Activated CD4-positive, alpha-beta memory T cell treated with anti-CD3 and anti-CD28 coated beads, Interleukin-2, amount 10 ng/mL, durations not matched to agents 7 days and 5 days (primary cell): ENCODE results near the gene AP1M1. TPM values are rescaled to one million over a fixed set of nuclear protein-coding genes. Genes with fewer than 3 reads are reported as not detected.

Source experiments
- CTCF ChIA-PET: fragments of 350-600 bp; sonication (Branson Sonifier 250); formaldehyde crosslinking; loops from one replicate; lab custom pipeline; 2021; ENCODE audit warnings: antibody characterized with exemption, inconsistent platforms; lab: Charles Lee
- POLR2A ChIA-PET: fragments of 350-600 bp; sonication (Branson Sonifier 250); formaldehyde crosslinking; loops from one replicate; lab custom pipeline; 2021; ENCODE audit warnings: antibody characterized with exemption; lab: Charles Lee
- DNase-seq: peaks from one replicate; pipeline ENCODE4 v3.0.0-alpha.2; 2020
- H3K27ac Mint-ChIP-seq: one replicate; pipeline ENCODE4 v1.8.0; 2021; ENCODE audit warnings: mild to moderate bottlenecking, mixed read lengths
- H3K27me3 Mint-ChIP-seq: one replicate; pipeline ENCODE4 v1.8.0; 2021; ENCODE audit warnings: mixed read lengths
- H3K36me3 Mint-ChIP-seq: one replicate; pipeline ENCODE4 v1.8.0; 2021; ENCODE audit warnings: low read depth, mixed read lengths
- H3K4me1 Mint-ChIP-seq: one replicate; pipeline ENCODE4 v1.8.0; 2021; ENCODE audit warnings: mixed read lengths
- H3K4me3 Mint-ChIP-seq: one replicate; pipeline ENCODE4 v1.8.0; 2021; ENCODE audit warnings: mild to moderate bottlenecking, mixed read lengths
- H3K9me3 Mint-ChIP-seq: one replicate; pipeline ENCODE4 v1.8.0; 2021; ENCODE audit warnings: mixed read lengths
- total RNA-seq, 2 experiments: library from RNA; stranded (reverse); gene quantifications; one replicate each; pipeline ENCODE4 v1.2.3, GENCODE V29; 2021

The AP1M1 gene
- total RNA-seq, 2 experiments from 2014 or later, result 131 to 151 TPM

DNA sequence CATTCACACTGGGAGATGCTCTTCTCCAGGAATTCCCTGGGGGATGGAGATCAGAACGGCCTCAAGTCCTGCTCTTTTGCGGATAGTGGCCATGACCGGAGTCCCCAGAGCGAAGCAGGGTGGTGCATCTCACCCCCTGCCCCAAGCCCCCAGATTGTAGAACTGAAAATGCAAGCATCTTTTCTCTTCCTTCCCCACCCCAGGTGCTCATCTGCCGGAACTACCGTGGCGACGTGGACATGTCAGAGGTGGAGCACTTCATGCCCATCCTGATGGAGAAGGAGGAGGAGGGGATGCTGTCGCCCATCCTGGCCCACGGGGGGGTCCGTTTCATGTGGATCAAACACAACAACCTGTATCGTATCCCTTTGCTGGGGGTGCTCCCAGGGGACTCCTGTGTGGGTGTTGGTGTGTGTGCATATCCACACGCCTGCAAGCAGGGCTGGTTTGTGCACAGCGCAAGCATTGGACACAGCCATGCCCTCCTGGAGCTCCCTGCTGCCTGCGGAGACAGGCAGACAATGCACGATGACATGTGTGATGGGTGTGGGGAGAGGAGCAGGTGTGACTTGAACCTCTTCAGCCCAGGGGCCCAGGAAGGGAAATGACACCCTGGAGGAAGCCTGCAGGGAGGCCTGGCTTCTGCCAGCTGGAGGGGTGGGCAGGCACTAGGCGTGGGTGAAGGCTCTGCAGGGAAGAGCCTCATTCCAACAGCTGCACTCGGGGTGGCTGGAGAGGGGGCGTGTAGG, 5.7 kb downstream of the AP1M1 start:
- POLR2A ChIA-PET, result interaction anchor here (1.1 to 1.2 kb wide), 2 partner anchors 14 to 17 kb away, joined by 3 read pairs; no protein-coding TSS in a partner anchor
- CTCF ChIA-PET, result no interaction called here
- H3K27me3 Mint-ChIP-seq, result no peaks in the 10 kb centered on the region
- H3K27ac Mint-ChIP-seq, result no peak overlapping the region
- no peak for DNase-seq
- peaks cover 59% of the 10 kb centered on the region for H3K4me1 Mint-ChIP-seq
- peaks cover 62% of the 10 kb centered on the region for H3K36me3 Mint-ChIP-seq
- H3K4me3 Mint-ChIP-seq, result no peak overlapping the region
- no peaks in the 10 kb centered on the region for H3K9me3 Mint-ChIP-seq

DNA sequence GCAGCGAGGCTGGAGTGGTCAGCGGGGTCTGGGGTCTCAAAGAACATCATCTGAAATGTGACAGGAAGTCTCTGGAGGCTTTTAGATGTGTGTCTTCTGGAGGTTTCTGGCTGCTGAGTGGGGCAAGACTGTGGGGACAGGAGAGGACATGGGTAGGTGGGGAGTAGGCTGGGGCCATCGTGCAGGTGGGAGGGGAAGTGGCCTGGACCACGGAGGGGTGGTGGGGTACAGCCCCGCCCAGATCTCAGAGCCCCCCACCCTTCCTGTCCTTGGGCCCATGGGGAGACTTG, 6.2 kb downstream of the AP1M1 start:
- CTCF ChIA-PET, result interaction anchor here (1.6 kb wide), 1 partner anchor 183 kb away, joined by 4 read pairs; no protein-coding TSS in a partner anchor

DNA sequence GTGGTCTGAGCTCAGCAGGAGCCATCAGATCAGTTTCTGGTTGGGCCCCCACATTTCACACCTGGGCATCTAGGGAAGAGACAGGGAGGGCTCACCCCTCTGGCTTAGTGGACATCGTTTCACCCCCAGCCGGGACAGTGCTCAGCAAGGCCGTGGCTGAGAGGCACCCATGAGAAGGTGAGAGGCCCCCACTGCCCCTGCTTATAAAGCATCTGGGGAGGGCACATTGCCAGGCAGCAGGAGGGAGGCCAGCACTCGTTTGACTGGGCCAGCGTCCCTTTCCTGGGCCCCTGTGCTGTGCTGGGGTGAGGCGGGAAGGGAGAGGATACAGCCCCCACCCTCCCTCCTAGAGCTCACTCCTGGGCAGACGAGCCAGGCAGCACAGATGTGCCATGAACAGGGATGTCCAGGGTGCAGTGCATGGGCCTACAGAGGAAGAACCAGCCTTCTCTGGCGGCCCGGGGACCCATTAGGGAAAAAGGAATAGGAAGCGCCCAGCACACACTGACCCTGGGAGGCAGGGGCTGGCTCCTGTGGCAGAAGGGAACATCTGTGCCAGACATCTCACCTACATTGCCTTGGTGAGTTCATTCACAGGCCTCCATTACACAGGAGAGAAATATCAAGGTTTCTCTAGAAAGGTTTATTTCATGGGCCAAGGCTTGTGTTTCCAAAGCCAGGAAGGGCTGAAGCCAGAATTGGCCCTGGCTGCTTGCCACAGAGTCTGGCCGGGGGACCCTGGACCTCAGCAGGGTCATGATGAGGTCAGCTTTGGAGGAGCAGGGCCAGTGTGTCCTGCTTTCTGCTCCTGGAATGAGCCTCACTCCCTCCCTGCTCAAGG, 7.7 kb downstream of the AP1M1 start:
- POLR2A ChIA-PET, result no interaction called here
- Mint-ChIP-seq H3K4me1 (peaks cover 41% of the 10 kb centered on the region), H3K9me3 (no peaks in the 10 kb centered on the region), H3K27ac (no peak overlapping the region), H3K4me3 (no peak overlapping the region), H3K36me3 (peaks cover 72% of the 10 kb centered on the region), H3K27me3 (no peaks in the 10 kb centered on the region)
- CTCF ChIA-PET, result interaction anchor here (1.6 kb wide), 1 partner anchor 182 kb away, joined by 4 read pairs; no protein-coding TSS in a partner anchor
- no peak for DNase-seq

More for the DNA sequence above, 6.2 kb downstream of the AP1M1 start:
- Mint-ChIP-seq H3K9me3 (no peaks in the 10 kb centered on the region), H3K27me3 (no peaks in the 10 kb centered on the region), H3K4me1 (peaks cover 53% of the 10 kb centered on the region), H3K4me3 (no peak overlapping the region), H3K27ac (no peak overlapping the region), H3K36me3 (peaks cover 66% of the 10 kb centered on the region)
- no peak for DNase-seq
- POLR2A ChIA-PET, result no interaction called here

DNA sequence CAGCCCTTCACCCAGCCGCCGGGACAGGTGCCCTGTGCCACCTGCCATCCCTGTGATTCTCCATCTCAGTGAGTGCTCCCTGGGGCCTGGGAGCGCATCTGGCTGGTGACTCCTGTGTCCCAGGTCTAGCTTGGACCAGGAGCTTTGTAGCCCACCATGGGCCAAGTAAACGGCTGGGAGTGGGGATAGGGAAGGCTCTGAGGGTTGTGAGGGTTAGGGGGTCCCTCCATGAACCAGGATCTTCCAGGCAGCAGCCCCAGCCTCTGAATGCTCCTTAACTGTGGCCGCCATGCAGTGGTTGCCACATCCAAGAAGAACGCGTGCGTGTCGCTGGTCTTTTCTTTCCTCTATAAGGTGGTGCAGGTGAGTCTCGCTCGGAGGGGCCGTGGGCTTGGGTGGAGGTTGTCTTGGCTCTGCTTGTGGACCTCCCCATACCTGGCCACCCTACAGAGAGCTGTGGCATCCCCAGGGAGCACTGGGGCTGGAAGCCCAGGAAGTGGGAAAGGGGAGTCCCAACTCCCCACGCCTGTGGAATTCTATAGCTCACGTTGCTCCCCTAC, 8.4 kb downstream of the AP1M1 start:
- no peak for DNase-seq
- ChIA-PET CTCF (interaction anchor here (0.7 kb wide), 1 partner anchor 177 kb away, joined by 3 read pairs; no protein-coding TSS in a partner anchor), POLR2A (no interaction called here)
- Mint-ChIP-seq H3K4me1 (peaks cover 38% of the 10 kb centered on the region), H3K4me3 (no peak overlapping the region), H3K27ac (no peak overlapping the region), H3K36me3 (peaks cover 73% of the 10 kb centered on the region), H3K9me3 (no peaks in the 10 kb centered on the region), H3K27me3 (no peaks in the 10 kb centered on the region)

DNA sequence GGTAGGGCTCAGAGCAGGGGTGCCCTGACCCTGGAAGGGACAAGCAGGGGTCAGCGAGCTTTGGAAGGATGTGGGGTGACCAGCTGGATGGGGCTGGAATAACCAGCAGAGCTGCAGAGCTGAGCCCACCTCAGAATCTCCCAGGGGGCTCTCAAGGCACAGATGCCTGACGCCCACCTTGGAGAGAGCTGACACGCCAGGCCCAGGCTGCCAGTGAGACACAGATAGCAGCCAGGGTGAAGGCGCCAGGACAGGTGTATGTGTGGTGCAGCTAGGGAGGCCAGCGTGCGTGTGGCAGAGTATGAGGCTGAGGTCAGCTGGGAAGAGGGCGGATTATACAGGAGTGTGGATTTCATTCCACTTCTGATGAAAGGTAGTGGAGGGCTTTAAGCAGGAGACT, 8.9 kb downstream of the AP1M1 start:
- ChIA-PET POLR2A (interaction anchor here (1.5 kb wide), 1 partner anchor 11 kb away, joined by 4 read pairs; no protein-coding TSS in a partner anchor), CTCF (interaction anchor here (0.7 kb wide), 1 partner anchor 176 kb away, joined by 3 read pairs; no protein-coding TSS in a partner anchor)
- Mint-ChIP-seq H3K27me3 (no peaks in the 10 kb centered on the region), H3K9me3 (peaks cover under 1% of the 10 kb centered on the region), H3K4me3 (no peak overlapping the region), H3K27ac (no peak overlapping the region), H3K36me3 (peaks cover 74% of the 10 kb centered on the region), H3K4me1 (peaks cover 35% of the 10 kb centered on the region)
- DNase-seq, result no peak

DNA sequence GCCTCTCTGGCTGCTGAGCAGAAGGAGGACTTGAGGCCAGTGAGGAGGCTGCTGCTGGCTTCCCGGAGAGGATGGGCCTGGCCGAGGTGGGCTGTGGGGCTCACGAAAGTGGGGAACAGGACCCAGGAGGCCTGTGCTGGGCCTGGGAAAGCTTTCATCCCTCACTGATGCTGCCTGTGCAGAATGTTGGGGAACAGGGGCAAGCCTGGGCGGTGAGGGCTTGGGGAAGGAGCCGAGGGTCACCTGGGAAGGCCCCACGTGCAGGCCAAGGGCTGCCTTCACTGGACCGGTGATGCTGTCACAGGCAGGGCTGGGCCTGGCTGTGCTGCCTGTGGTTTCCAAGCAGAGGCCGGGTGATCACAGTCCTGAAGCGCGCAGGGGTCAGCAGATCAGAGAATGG, 9.4 kb downstream of the AP1M1 start:
- H3K36me3 Mint-ChIP-seq, result peaks cover 77% of the 10 kb centered on the region
- H3K27ac Mint-ChIP-seq, result no peak overlapping the region
- H3K9me3 Mint-ChIP-seq, result peaks cover 2% of the 10 kb centered on the region
- DNase-seq, result no peak
- peaks cover 34% of the 10 kb centered on the region for H3K4me1 Mint-ChIP-seq
- H3K4me3 Mint-ChIP-seq, result no peak overlapping the region
- no peaks in the 10 kb centered on the region for H3K27me3 Mint-ChIP-seq
- ChIA-PET CTCF (interaction anchor here (0.7 kb wide), 1 partner anchor 176 kb away, joined by 3 read pairs; no protein-coding TSS in a partner anchor), POLR2A (interaction anchor here (1.5 kb wide), 1 partner anchor 11 kb away, joined by 4 read pairs; no protein-coding TSS in a partner anchor)

DNA sequence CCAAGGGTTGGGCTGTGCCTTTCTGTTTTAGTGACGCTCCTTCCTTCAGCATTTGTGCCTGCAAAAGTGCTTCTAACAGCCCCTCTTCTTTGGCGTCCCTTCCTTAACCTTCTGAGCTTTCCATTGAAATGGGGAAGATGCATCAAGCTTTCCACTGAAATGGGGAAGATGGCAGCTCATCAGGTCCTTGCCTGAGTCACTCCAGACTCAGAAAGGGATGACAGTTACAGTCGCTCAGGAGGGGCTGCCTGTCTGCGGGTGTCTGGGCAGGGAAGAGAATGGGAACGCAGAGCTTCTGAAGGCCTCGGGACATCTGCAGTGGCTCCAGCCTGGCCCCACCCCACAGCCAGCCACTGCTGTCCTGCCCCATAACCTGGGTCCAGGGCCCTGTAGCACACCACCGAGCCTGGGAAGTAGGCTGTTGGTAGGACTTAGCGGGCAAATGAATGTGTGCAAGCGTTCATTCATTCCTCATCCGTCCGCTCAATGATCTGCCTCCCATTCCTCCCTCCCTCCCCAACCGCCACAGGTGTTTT, 9.8 kb downstream of the AP1M1 start:
- H3K4me3 Mint-ChIP-seq, result no peak overlapping the region
- no peak overlapping the region for H3K27ac Mint-ChIP-seq
- CTCF ChIA-PET, result no interaction called here

DNA sequence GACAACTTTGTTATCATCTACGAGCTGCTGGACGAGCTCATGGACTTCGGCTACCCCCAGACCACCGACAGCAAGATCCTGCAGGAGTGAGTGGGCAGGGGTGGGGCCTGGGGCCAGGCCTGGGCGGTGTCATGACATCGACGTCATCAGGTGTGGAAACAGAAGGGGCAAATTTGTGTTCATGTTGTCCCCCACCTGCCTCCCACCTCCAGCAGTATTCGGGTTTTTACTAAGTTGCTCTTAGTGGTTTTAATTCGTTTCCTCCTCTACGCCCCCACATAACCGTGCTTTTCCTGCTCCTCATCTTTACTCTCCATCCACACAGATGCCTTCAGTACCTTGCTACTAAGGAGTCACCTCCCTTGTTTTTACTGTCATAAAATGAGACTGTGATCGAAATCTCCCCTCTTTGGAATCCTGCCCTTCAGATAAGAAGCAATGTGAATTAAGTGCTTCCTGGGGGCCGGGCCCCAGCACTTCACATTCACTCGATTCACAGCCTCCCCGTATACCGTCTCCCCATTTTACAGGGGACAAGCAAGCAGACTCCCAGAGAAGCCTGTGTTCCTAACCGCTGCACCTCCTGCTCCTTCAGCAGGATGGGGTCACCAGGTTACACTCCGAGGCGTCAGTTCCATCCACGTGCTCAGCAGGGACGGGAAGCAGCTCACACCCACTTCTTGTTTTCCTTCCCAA, 10.5 kb downstream of the AP1M1 start:
- ChIA-PET POLR2A (interaction anchor here (0.7 to 1.5 kb wide), 2 partner anchors 10 kb away, joined by 3 to 4 read pairs; no protein-coding TSS in a partner anchor), CTCF (no interaction called here)
- no peak for DNase-seq
- Mint-ChIP-seq H3K27ac (no peak overlapping the region), H3K4me1 (peaks cover 33% of the 10 kb centered on the region), H3K4me3 (no peak overlapping the region), H3K27me3 (no peaks in the 10 kb centered on the region), H3K9me3 (peaks cover 2% of the 10 kb centered on the region), H3K36me3 (peaks cover 78% of the 10 kb centered on the region)

More for the DNA sequence above, 9.8 kb downstream of the AP1M1 start:
- Mint-ChIP-seq H3K9me3 (peaks cover 2% of the 10 kb centered on the region), H3K4me1 (peaks cover 35% of the 10 kb centered on the region), H3K27me3 (no peaks in the 10 kb centered on the region), H3K36me3 (peaks cover 78% of the 10 kb centered on the region)
- DNase-seq, result no peak
- POLR2A ChIA-PET, result interaction anchor here (1.5 kb wide), 1 partner anchor 10 kb away, joined by 4 read pairs; no protein-coding TSS in a partner anchor

DNA sequence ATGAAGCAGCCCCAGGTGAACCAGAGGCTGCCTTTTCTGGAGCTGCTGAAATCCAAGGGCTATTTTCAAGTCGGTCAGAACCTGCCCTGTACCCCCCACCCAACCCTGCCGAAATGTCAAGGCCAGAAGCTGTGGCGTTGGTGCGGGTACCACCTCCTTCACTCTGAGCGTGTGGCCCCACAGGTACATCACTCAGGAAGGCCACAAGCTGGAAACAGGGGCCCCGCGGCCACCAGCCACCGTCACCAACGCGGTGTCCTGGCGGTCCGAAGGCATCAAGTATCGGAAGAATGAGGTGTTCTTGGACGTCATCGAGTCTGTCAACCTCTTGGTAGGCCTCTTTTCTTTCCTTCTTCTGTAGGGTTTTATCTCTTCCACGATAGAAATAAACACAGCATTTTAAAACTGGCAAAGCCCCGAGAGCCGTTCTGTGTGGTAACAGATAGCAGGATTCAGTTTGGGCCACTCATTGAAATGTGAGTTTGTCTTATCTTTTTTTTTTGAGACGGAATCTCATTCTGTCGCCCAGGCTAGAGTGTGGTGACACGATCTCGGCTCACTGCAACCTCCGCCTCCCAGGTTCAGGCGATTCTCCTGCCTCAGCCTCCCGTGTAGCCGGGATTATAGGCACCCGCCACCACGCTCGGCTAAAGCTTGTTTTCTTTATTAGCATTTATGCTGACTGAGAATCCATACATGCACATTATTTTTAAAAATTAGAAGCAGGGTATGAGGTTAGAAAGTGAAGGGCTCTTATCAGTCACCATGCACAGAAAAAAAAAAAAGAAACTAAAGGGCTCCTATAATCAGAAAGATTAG, 11.3 kb downstream of the AP1M1 start:
- H3K27ac Mint-ChIP-seq, result no peak overlapping the region
- DNase-seq, result no peak
- no peak overlapping the region for H3K4me3 Mint-ChIP-seq
- H3K9me3 Mint-ChIP-seq, result peaks cover 2% of the 10 kb centered on the region
- H3K36me3 Mint-ChIP-seq, result peaks cover 77% of the 10 kb centered on the region
- H3K4me1 Mint-ChIP-seq, result peaks cover 28% of the 10 kb centered on the region
- no peaks in the 10 kb centered on the region for H3K27me3 Mint-ChIP-seq
- ChIA-PET POLR2A (interaction anchor here (0.7 kb wide), 1 partner anchor 10 kb away, joined by 3 read pairs; no protein-coding TSS in a partner anchor), CTCF (interaction anchor here (0.7 kb wide), 1 partner anchor 24 kb away, joined by 3 read pairs; the partner anchor contains the start of gene FAM32A)

DNA sequence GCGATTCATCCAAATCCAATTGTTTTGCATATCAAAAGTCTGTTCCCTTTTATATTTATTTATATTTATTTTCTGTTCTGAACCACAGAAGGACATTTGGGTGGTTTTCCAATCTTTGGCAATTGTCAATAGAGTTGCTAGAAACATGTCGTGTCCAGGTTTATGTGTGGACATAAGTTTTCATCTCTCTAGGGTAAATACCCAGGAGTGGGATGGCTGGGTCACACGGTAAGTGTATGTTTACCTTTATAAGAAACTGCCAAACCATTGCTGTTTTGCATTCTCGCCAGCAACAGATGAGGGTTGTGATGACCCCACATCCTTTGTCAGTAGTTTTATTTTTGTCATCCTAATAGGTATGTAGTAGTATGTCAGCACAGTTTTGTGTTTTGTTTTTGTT, 12.5 kb downstream of the AP1M1 start:
- ChIA-PET POLR2A (no interaction called here), CTCF (no interaction called here)
- Mint-ChIP-seq H3K4me3 (no peak overlapping the region), H3K9me3 (peaks cover 2% of the 10 kb centered on the region), H3K36me3 (peaks cover 80% of the 10 kb centered on the region), H3K27me3 (no peaks in the 10 kb centered on the region), H3K4me1 (peaks cover 27% of the 10 kb centered on the region), H3K27ac (no peak overlapping the region)
- no peak for DNase-seq

DNA sequence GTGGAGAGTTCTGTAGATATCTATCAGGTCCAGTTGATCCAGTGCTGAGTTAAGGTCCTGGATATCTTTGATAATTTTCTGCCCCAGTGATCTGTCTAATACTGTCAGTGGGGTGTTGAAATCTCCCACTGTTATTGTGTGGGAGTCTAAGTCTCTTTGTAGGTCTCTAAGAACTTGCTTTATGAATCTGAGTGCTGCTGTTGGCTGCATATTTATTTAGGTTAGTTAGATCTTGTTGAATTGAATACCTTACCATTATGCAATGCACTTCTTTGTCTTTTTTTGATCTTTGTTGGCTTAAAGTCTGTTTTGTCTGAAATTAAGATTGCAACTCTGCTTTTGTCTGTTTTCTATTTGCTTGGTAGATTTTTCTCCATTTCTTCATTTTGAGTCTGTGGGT, 15.4 kb downstream of the AP1M1 start:
- ChIA-PET POLR2A (no interaction called here), CTCF (interaction anchor here (0.5 kb wide), 1 partner anchor 169 kb away, joined by 3 read pairs; no protein-coding TSS in a partner anchor)
- Mint-ChIP-seq H3K36me3 (peaks cover 88% of the 10 kb centered on the region), H3K27ac (no peak overlapping the region), H3K4me1 (peaks cover 35% of the 10 kb centered on the region), H3K27me3 (no peaks in the 10 kb centered on the region), H3K9me3 (peaks cover 2% of the 10 kb centered on the region), H3K4me3 (no peak overlapping the region)
- DNase-seq, result no peak
